ENCODE measurements around the gene ZNF692.

The ZNF692 gene

DNA sequence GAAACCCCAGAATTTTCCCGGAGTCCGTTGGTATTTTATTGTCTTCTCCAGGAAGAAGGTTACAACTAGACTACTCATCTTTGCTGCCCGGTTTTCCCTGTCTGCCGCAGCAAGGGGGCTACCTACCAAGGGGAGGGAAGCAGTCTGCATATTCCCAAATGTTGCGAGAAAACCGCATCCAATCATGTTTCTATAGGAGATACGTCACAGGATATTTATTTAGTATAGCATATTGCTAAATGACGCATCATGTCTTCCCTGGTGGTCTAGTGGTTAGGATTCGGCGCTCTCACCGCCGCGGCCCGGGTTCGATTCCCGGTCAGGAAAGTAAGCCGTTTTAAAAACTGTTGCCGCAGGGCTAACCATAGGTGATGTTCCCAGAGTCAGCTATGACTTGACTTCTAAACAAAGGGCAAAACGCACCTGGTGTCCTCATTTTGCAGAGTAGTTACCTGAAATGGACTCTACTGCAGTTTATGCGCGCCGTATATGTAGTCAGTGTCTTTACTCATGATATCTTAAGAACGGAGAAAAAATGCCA is 15.2 kb upstream of the ZNF692 start:
- peak; percentile 79 for DNase-seq (ENCODE audit: low read depth)

DNA sequence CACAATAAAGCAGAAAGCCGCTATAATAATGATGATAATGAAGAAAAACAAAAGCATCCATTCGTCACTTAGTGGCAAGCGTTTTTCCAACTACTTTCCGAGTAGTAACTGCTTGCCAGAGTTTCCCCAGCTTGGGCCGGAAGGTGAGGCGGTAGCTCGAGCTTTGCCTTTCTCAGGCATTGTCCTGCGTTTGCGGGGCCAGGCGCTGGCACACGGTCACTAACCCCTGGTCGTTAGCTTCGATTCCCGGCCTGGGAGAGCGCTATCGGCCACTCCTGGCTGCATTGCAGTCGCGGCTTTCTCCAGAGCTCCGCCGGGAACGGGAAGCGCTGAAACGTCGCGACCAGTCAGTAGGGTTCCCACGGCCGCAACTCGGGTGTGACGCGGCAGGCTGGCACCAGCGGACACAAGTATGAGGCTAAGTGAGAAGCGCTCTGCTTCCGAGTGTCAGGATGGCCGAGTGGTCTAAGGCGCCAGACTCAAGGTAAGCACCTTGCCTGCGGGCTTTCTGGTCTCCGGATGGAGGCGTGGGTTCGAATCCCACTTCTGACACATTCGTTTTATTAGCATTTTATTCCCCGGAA is 14.6 kb upstream of the ZNF692 start:
- DNase-seq (ENCODE audit: low read depth): peak; percentile 82

DNA sequence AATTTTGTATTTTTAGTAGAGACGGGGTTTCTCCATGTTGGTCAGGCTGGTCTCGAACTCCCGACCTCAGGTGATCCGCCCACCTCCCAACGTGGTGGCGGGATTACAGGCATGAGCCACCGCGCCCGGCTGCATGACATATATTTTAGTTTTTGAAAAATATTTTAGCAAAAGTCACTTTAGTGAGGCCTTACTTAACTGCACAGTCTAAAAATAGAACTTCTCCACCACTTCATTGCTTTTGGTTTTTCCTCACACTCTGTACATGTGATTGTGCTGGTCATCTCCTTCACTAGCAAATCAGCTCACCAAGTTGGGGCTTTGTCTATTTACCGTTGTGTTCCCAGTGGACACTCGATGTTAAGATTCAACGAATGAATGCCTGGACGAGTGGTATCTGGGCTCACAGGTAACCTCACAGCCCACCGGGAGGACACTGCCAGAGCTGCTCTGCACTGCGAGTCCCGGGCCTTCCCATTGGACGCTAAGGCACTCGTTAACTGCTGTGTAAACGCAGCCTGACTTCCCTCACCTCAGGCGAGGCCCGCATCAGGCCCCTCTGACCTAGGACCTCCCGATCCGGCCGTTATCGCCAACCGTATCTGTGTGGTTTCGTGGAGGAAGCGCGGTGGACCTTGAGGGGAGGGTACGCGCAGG is 14.0 kb upstream of the ZNF692 start:
- DNase-seq (ENCODE audit: low read depth): peak; percentile 43

DNA sequence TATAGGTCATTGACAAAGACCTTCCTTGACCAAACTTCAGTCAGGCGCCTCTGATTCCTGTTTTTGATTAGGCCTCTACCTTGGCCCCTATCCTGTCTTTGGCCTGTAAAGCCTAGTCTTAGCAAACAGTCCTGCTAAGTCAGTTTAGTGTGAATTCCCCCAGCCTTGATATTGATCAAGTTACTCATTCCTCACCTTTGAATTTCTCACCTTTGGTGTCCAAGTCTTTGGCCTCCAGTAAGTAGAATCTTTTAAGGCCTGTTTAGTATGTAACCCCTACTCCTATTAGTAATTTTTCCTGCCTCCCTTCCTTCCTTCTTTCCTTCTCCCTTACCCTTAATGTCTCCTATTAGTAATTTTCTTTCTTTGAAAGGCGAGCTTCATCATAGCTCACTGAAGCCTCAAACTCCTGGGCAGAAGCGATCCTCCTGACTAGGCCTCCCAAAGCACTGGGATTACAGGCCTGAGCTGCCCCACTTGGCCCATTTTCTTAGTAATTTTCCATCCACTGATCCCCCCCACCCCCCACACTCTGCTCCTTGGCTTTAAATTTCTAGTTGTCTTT is 13.0 kb upstream of the ZNF692 start:
- no peak for DNase-seq (ENCODE audit: low read depth)

DNA sequence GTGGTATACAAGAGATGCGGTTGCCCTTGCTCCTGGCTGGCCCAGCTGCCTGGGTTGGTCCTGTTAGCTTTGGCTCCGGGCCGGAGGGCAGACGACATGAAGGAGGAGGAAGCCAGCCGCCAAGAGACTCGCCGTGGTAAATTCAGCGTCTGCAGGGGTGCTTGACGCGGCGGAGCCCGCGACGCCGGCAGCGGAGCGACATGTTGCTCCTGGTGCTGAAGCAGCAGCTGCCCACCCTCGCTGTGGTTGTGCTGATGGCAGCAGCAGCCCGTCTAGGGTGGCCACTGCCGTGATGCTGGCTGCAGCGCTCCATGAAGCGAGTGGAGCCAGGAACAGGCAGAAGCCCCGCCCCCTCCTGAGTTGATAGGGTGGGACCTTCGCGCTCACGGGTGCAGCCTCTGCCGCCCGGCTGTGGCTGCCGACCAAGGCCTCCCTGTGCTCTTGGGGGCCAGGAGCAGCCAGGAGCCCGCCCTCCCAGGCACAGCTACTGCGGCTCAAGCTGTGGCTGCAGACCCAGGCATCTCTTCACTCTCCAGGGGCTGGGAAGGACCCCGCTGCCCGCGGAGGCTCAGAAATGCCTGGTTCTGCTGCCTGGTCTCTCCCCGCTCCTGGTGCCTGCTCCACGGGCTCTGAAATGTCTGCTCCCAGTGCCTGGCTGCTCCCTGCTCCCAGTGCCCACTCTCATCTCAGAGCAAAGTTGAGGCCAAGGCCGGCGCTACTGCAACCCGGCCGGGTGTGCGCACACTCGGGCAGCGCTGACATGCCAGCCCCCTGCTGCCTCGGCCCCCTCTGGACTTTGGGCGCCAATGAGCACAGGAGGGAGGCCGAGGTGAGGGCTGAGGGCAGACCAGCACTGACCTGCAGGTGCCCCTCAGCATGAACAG is 4.4 kb upstream of the ZNF692 start:
- peak; percentile 47 for DNase-seq (ENCODE audit: low read depth)

DNA sequence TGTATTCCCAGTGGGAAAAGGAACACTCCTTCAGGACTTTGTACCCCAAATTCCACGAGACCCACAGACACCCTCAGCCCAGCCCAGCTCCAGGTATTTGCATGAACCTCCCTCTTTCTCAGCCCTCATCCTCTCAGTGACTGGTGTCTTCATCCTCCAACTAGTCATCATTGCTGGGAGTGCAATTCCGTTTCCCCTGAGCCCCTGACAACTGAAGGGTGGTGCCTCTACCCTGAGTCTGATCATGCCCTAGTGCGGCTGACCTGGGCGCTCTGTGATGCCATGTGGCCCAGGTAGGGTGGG is 3.8 kb upstream of the ZNF692 start:
- no peak for DNase-seq (ENCODE audit: low read depth)

DNA sequence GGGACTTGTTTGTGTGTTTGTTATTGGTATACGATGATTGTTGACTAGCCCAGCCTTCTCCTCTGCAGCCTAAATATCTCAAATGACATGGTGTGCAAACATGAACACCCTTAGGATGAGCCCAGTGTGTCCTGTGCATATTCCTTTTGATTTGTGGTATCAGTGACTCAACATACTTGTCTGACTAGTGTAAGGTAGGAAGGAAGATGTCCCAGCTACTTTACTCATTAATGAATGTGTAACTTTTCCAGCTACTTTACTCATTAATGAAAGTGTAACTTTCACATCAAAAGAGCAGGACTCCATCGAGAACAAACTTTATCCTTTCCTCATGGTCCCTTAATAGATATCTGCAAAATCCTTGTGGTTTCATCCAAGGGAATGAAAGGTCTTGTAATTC is 2.7 kb upstream of the ZNF692 start:
- DNase-seq (ENCODE audit: low read depth): no peak

DNA sequence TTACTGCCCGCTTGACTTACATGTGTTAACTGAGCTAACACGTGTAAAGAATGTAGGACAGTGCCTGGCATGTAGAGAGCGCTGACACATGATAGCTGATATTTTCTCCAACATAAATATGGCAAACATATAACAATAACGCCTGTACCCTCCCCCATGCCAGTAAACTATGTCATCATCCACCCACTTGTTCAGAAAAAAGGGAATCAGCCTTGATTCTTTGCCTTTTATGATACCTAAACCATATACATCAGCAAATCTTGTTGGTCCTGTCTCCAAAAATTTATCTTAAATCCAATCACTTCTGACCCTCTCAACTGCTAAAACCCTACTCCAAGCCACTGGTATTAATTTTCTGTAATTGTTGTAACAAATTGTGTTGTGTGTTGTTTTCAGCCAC is 1.1 kb upstream of the ZNF692 start:
- no peak for DNase-seq (ENCODE audit: low read depth)

DNA sequence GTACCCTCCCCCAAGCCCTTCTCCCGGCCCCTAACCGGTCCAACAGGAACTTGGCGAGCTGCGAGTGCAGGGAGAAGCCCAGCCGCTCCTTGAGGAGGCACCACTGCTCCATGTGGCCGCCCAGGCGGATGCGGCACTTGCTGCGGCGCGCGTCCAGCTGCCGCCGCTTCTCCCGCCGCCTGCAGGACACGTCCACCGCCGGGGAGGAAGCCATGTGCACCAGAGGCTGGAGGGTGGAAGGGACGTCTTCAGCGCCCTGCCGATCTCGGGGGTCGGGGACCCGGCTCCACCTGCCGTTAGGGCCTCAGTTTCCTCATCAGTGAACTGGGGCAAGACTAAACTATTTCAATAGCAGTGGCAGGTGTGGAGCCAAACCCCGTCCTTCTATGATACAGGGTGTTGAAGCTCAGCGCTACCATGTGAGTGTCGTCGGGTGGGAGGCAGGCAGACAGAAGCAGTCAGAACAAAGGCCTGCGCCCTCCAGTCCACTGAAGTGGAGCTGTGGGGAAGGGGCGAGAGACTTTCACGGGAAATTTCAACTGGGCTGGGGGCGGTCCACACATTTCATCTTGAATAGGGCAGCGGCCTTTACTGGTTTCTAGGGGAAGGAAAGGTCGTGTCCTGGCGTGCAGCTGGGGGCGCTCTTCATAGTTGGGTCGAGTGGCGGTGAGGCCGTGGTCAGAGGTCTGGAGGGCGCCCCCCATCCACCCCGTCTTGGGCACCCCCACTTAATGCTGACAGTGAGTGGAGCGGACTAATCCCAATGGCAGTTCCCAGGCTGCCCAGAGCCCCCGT is 592 bp downstream of the ZNF692 start:
- peak; percentile 33 for DNase-seq (ENCODE audit: low read depth)

DNA sequence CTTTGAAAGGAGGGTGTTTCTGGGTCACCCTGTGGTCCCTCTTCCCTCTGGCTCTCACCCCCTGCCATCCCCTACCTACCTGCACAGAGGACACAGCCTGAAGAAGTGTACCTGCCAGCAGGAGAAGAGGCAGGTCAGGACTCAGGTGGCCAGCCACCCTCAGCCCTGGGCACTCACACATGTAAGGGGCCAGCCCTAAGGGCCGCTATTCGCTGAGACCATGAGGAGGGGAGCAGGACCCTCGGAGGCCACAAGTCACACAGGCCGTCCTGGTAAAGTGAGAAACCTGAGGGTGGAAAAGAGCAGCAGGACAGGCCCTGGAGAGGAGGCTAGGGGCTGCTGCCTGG is 1.2 kb downstream of the ZNF692 start:
- DNase-seq (ENCODE audit: low read depth): no peak

DNA sequence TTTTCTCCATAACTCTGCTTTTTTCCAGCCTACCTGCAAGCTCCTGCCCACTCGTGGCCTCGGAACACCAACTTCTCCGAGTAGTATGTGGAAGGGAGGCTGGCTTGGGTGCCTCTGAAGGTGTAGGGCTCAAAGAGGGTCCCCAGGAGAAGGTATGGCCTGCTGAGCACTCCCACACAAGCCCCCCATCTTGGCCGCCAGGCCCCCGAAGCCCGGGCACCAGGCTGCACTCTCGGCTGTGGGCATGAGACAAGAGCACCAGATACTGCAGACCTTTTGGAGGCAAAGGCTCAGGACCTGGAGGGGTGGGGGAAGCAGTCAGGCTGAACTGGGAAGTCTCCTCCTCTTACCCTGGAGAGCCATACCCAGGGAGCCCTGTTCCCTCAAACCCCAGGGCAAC is 1.7 kb downstream of the ZNF692 start:
- DNase-seq (ENCODE audit: low read depth): no peak

DNA sequence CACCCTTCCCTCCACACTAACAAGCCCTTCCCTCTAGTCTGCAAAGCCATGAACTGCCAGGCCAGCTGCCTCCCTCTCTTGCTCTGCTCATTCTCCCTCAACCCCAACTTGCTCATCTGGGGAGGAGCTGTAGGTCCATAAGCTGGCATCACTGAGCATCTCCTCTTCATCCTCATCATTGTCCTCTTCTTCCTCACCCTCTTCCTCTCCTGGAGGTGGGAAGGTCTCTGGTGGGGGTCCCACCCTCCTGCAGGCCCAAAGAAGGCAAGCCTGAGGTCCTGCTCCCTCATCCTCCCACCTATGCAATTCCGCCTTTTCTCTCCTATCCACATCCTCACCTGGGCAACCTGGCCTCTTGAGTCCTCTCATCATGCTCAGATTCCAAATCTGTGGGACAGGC is 2.7 kb downstream of the ZNF692 start:
- DNase-seq (ENCODE audit: low read depth): no peak

DNA sequence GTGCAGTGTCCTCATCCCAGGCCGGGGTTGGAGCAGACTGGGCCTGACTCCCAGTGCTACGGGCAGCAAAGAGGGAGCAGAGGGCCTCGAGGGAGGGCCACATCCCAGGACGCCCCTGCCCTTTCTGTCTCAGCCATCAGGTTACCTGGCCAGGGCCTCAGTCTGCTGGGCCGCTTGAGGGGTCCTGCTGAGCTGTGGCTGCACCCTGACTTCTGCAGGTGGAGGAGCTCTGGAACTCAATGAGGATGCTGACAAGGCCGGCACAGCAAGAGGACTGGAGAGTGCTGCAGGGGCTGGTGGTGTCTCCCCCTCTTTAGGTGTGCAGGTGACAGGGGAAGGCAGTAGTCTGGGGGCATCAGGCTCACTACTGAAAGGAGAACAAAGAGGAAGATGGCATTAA is 3.3 kb downstream of the ZNF692 start:
- DNase-seq (ENCODE audit: low read depth): no peak

DNA sequence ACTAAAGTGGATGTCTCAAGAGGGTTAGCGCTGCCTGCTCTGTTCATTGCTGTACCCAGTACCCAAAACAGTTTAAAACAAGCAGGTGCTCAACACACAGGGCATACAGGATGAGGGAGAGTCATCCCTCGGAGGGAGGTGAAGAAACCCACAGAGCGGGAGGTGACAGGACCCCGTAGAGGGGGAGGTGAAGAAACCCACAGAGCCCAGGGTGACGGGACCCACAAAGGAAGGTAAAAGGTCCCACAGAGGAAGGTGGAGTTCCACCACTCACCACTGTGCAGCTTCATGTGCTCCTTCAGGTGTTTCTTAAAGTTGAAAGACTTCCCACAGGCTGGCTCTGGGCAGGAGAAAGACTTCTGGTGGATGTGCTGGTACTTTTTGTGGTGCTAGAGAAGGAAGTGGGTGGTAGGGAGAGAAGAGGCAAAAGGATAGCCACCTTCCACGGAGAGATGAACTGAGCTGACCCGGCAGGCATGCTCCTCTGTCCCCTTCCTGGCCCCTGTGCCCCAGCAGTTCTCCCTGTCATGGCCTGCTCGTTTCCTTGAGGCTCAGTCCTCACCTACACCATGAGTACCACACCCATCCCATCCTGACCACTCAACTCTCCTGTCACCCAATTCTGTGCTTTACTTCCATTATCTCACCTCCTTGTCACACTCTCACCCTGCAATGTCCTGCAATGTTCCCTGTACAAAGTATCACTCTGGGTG is 5.1 kb downstream of the ZNF692 start:
- no peak for DNase-seq (ENCODE audit: low read depth)

DNA sequence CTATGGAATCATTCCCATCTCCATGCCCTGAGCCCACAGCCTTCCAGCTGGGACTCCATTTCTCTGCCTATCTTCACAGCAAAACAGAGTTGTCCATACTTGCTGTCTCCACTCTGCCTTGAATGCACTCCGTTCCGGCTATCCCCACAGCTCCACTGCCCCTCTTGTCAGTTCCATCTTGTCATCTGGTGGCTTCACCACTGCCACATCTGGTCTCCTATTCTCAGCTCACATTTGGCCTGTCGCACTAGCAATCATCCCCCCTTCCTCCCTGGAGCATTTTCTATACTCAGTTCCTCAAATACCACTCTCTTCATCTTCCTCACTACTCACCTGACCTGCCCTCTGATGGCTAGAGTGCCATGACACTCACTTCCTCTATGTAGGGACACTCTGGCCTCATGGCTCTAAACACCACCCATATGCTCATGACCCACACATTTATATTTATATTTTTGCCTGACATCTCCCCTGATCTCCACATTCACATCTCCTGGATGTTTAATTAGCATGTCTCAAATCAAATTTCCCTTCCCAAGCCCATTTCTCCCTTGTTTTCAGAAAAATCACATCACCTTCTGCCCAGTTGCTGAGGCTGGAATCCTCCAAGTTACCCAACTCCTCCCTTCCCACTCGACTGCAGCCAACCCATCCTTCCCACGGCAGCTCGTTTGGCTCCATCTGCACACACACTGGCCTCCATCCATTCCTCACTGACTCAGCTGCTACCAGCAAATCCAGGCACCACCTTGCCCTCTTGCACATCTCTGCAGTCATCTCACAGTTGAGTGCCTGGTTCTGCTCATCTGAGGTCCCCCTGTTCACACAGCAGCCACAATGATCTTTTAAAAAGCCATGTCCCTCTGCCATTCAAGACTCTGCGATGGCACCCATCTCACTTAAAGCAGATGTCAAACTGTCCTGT is 6.1 kb downstream of the ZNF692 start:
- DNase-seq (ENCODE audit: low read depth): peak; percentile 73

DNA sequence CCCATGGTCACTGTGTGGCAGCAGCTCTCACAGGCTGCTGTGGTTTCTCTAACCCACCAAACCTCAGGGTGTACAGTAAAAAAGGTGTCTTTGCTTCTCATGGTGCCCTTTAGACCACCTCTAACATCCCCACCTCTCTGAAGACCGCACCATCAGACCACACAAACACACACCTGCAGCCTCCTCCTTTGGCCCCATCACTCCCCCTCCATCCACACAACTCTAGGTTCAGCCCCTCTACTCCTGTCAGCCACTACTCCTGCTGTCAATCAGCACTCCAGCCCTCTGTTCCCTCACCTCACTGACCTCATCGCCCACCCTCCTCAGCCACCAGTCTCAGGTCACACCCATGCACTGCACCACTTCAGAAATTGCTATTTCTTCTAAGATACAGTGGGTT is 7.5 kb downstream of the ZNF692 start:
- no peak for DNase-seq (ENCODE audit: low read depth)

DNA sequence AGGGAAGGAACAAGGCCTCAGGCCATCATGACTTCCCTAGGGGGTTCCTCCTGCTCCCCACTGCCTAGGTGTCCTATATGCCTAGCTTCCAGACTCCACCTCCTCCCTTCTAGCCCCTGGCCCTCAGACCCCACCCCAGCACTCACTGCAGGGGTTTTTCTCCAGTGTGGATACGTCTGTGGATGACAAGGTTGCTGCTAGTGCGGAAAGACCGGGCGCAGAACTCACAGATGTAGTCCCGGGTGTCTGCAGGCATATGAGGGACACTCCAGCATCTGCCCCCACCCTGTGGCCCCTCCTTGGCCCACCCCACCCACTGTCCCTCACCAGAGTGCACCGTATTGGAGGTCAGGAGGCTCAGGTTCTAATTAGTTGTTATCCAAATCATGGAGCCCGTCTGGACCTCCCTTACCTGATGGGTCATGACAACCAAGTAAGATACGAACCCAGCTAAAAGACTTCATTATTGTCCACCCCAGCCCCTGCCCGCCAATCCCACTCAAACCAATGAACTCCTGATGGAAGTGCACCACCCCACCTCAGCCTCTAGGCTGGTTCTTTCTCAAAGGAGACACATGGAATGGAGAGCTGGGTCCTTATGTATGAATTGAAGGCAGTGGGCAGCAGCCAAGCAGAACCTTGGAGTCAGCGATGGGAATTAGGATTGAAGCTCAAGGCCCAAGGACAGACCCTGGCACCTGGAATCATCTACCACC is 8.2 kb downstream of the ZNF692 start:
- DNase-seq (ENCODE audit: low read depth): no peak

DNA sequence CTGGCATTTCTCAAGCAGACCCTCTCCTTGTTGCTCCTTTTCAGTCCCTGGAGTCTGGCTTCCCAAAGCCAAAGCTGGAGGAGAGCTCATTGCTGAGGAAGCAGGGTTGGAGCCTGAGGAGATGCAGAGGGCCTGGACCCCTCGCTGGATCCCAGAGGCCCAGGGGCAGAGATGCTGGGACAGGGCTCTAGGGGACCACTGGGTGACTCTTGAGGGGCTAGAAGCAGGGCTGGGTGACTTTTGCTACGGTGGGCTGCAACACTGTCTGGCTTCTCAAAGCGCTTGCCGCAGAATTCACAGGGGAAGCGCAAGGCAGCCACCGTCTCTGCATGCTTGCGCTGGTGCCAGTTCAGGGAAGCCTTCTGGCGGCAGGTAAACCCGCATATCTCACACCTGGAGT is 8.8 kb downstream of the ZNF692 start:
- no peak for DNase-seq (ENCODE audit: low read depth)

DNA sequence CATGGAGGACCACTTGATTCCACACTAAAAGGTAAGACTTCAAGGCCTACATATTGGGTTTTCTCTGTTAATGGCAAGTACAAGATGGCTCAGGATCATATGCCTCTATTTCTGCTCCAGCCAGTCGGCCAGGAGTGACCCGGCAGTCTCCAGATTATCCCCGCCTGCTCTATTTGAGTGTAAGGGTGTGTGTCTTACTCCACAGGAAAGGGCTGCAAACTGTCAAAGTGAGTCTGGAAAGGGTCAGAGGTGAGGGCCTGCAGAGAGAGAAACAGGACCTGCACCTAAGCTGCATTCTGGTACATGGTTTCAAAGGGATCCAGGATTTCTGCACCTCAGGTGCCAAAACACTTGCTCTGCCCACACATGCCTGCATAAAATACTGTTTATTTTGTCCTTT is 9.2 kb downstream of the ZNF692 start:
- DNase-seq (ENCODE audit: low read depth): no peak

DNA sequence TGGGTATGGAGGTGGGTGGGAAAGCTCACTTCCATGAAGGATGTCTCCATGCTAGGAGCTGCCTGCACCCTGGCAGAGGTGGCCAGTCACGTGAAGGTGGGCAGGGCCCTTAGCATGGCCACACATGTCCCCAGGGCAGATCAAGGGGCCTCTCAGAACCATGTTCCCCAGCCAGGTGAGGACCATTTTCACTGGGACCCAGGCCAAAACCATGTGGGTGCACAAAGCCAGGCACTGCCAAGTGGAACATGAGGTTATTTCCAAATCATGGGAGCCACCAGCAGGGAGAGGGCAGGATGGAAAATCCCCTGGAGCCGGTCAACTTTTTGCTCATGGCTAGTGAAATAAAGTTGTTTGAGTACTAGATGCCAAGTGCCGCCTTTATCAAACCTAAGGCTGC is 9.7 kb downstream of the ZNF692 start:
- no peak for DNase-seq (ENCODE audit: low read depth)

Data from stromal cell of bone marrow (primary cell).